ENCODE results near the gene ASCC1.

The ASCC1 gene

DNA sequence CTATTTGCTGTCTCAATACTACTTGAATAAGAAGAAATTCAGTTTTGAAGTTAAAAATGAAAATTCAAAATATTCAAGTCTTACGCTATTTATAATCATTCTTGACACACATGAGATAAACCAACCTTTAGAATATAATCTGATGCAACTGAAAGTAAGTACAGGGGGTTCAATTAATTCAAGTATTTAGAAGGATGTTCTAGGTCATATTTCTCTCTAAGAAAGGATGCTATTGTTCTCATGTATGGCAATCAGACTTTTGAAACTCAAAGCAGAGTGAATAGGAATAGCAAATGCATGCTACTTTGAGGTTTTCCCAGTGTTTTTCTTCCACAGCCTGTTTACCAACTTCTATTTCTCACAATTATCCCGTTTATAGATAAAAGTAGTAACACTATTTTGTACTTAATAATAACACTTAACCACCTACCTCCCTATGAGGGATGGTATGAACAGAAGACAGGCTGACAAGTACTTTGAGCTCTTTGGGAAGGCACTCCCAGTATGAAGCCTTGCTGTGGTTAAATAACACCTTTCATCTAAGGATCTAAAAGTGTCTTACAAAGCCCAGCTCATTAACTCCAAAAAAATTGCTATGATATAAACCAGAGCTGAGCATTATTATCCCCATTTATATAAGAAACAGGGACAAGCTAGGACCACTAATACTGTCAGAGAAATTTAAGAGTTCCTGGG, 109.8 kb downstream of the ASCC1 start:
- Histone ChIP-seq H3K9me3 (ENCODE audit: insufficient read depth, low read length) (no peaks in the 10 kb centered on the region), H3K4me3 (ENCODE audit: insufficient read depth, low read length, poor library complexity, severe bottlenecking) (no peak overlapping the region), H3K27ac (ENCODE audit: low read depth, low read length) (no peak overlapping the region), H3K27me3 (ENCODE audit: low read length) (no peaks in the 10 kb centered on the region), H3K79me2 (ENCODE audit: insufficient read depth, low read length) (no peaks in the 10 kb centered on the region), H4K20me1 (ENCODE audit: low read depth, low read length) (no peaks in the 10 kb centered on the region), H3K4me2 (ENCODE audit: low read depth, low read length, poor library complexity, severe bottlenecking) (no peak overlapping the region), H2AFZ (ENCODE audit: low read depth, low read length, severe bottlenecking) (no peak overlapping the region), H3K9ac (ENCODE audit: low read length) (no peak overlapping the region), H3F3A (ENCODE audit: insufficient read depth) (no peaks in the 10 kb centered on the region), H3K36me3 (ENCODE audit: low read length) (no peaks in the 10 kb centered on the region), H3K9me2 (replicated peaks; ENCODE audit: insufficient read depth, low read length) (no peaks in the 10 kb centered on the region)
- TF ChIP-seq EZH2phosphoT487 (conservative IDR thresholded peaks at IDR 0.05; ENCODE audit: low read length), result no peak
- TF ChIP-seq, protein P1, sequence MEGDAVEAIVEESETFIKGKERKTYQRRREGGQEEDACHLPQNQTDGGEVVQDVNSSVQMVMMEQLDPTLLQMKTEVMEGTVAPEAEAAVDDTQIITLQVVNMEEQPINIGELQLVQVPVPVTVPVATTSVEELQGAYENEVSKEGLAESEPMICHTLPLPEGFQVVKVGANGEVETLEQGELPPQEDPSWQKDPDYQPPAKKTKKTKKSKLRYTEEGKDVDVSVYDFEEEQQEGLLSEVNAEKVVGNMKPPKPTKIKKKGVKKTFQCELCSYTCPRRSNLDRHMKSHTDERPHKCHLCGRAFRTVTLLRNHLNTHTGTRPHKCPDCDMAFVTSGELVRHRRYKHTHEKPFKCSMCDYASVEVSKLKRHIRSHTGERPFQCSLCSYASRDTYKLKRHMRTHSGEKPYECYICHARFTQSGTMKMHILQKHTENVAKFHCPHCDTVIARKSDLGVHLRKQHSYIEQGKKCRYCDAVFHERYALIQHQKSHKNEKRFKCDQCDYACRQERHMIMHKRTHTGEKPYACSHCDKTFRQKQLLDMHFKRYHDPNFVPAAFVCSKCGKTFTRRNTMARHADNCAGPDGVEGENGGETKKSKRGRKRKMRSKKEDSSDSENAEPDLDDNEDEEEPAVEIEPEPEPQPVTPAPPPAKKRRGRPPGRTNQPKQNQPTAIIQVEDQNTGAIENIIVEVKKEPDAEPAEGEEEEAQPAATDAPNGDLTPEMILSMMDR (IDR thresholded peaks at IDR 0.05; ENCODE audit: insufficient read depth, low read length, poor library complexity, severe bottlenecking), result no peak

DNA sequence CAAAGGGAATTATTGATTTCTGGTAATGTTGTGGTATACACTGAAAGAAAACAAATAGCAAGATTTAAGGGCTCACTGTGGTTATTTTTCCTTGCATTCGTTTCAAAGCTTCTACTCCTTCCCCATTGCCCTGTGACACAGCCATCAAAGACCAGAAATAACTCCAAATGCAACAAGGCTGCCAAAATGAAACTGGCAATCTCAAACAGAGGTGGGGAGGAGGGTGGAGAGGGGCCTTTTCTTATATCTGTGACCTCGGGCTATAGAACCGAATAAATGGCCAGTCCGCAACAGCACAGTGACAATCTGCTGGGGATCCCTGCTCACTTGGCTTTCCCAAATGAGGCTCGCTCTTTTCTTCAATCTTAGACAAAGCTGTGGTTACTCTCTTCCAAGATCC, 110.4 kb downstream of the ASCC1 start:
- Histone ChIP-seq H3K9ac (ENCODE audit: low read length) (no peak overlapping the region), H3F3A (ENCODE audit: insufficient read depth) (no peaks in the 10 kb centered on the region)

DNA sequence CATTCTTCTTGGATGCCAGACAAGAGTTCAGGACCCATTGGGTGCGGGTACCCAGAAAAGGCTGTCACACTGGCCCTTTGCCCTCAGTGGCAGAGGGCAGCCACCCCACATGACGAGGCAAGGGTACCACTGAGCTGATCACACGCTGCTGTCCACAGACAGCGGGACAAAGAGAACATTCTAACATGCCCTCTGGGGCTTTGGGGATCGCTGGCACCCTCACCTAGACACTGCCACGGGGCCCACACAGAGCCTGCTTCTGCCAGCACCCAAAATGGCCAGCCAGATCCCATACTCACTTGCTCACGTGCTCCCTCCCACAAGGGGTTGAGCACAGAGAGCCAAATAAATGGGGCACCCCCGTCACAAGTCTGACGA, 111.0 kb downstream of the ASCC1 start:
- H3K27me3 ChIP-seq (ENCODE audit: low read length), result no peaks in the 10 kb centered on the region
- no peak for TF ChIP-seq EZH2phosphoT487 (conservative IDR thresholded peaks at IDR 0.05; ENCODE audit: low read length)
- TF ChIP-seq, protein P1 (IDR thresholded peaks at IDR 0.05; ENCODE audit: insufficient read depth, low read length, poor library complexity, severe bottlenecking), result no peak
- no peaks in the 10 kb centered on the region for H3K9me3 ChIP-seq (ENCODE audit: insufficient read depth, low read length)
- H3K27ac ChIP-seq (ENCODE audit: low read depth, low read length), result no peak overlapping the region
- H3K4me2 ChIP-seq (ENCODE audit: low read depth, low read length, poor library complexity, severe bottlenecking), result no peak overlapping the region
- no peak overlapping the region for H2AFZ ChIP-seq (ENCODE audit: low read depth, low read length, severe bottlenecking)
- H3K36me3 ChIP-seq (ENCODE audit: low read length), result no peaks in the 10 kb centered on the region
- H3K4me3 ChIP-seq (ENCODE audit: insufficient read depth, low read length, poor library complexity, severe bottlenecking), result no peak overlapping the region
- no peaks in the 10 kb centered on the region for H3K79me2 ChIP-seq (ENCODE audit: insufficient read depth, low read length)
- H4K20me1 ChIP-seq (ENCODE audit: low read depth, low read length), result no peaks in the 10 kb centered on the region
- H3K9ac ChIP-seq (ENCODE audit: low read length), result no peak overlapping the region
- no peaks in the 10 kb centered on the region for H3K9me2 ChIP-seq (replicated peaks; ENCODE audit: insufficient read depth, low read length)
- H3F3A ChIP-seq (ENCODE audit: insufficient read depth), result no peaks in the 10 kb centered on the region

More for the DNA sequence above, 110.4 kb downstream of the ASCC1 start:
- H3K9me3 ChIP-seq (ENCODE audit: insufficient read depth, low read length), result no peaks in the 10 kb centered on the region
- H3K4me2 ChIP-seq (ENCODE audit: low read depth, low read length, poor library complexity, severe bottlenecking), result no peak overlapping the region
- H3K9me2 ChIP-seq (replicated peaks; ENCODE audit: insufficient read depth, low read length), result no peaks in the 10 kb centered on the region
- no peak for TF ChIP-seq EZH2phosphoT487 (conservative IDR thresholded peaks at IDR 0.05; ENCODE audit: low read length)
- TF ChIP-seq, protein P1 (IDR thresholded peaks at IDR 0.05; ENCODE audit: insufficient read depth, low read length, poor library complexity, severe bottlenecking), result no peak
- H3K27ac ChIP-seq (ENCODE audit: low read depth, low read length), result no peak overlapping the region
- H4K20me1 ChIP-seq (ENCODE audit: low read depth, low read length), result no peaks in the 10 kb centered on the region
- no peak overlapping the region for H2AFZ ChIP-seq (ENCODE audit: low read depth, low read length, severe bottlenecking)
- no peaks in the 10 kb centered on the region for H3K79me2 ChIP-seq (ENCODE audit: insufficient read depth, low read length)
- H3K36me3 ChIP-seq (ENCODE audit: low read length), result no peaks in the 10 kb centered on the region
- H3K4me3 ChIP-seq (ENCODE audit: insufficient read depth, low read length, poor library complexity, severe bottlenecking), result no peak overlapping the region
- no peaks in the 10 kb centered on the region for H3K27me3 ChIP-seq (ENCODE audit: low read length)

Data from SU-DHL-6 (cell line).